ENCODE measurements around the gene SPNS2. TPM values are rescaled to one million over a fixed set of nuclear protein-coding genes. Genes with fewer than 3 reads are reported as not detected.
"Not testable (repeated sequence)": the region's sequence is repeated elsewhere in the genome, so short reads cannot be mapped to it uniquely, and the experiment has no call there.

Gene SPNS2
- total and polyA plus RNA-seq, 2 experiments from 2014 or later, result 0.29 TPM; not detected in 1

DNA sequence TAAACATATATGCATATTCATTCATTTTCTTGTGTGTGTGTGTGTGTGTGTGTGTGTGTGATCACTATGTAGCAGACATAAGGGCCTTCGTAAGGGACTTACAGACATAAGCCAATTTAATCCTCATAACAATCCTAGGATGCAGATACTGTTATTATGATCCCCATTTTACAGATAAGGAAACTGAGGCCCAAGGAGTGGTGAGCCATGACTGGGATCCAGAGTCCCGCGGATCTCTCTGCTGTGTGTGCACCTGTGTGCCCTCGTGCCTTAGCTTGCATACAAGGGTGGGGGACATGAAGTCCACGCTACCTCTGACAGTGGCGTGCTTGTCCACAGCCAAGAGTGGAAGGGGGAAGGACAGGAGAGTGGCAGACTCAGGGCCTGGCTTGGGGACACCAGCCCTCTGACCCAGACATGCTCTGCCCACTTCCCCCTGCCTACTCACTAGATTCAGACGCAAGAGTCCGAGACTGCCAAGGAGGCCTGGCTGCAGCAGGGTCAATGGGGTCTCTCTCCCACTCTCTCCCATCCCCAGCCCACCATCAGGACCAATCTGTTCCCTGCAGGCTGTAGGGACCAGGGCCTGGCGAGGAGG, 75.9 kb downstream of the SPNS2 start:
- no peaks in the 10 kb centered on the region for H3K9me3 ChIP-seq (ENCODE audit: low read depth)
- no peak for DNase-seq
- H3K4me1 ChIP-seq (ENCODE audit: insufficient read depth), result no peaks in the 10 kb centered on the region
- H3K27me3 ChIP-seq (replicated peaks; ENCODE audit: insufficient read depth), result 0 out of 2 replicates have a peak, but pooled peaks cover 5% of the 10 kb centered on the region
- H2AFZ ChIP-seq, result no peak overlapping the region
- 78 to 84% methylated on average over 9 of the region's 9 CpGs for WGBS, 2 experiments (ENCODE audit: low coverage in 1 of 2, low lambda C conversion rate in 2 of 2, missing lambda C conversion rate in 2 of 2)
- no peak overlapping the region for H3K4me2 ChIP-seq (ENCODE audit: unreplicated experiment)
- no peaks in the 10 kb centered on the region for H3F3A ChIP-seq (ENCODE audit: insufficient read depth)
- H3K9me2 ChIP-seq (ENCODE audit: insufficient read depth), result no peaks in the 10 kb centered on the region
- no peaks in the 10 kb centered on the region for H3K79me2 ChIP-seq (ENCODE audit: insufficient read depth)
- no peak overlapping the region for H3K27ac ChIP-seq
- H3K36me3 ChIP-seq (ENCODE audit: low read depth), result no peaks in the 10 kb centered on the region
- TF ChIP-seq EZH2phosphoT487 (IDR thresholded peaks at IDR 0.05; ENCODE audit: insufficient read depth, low read depth) (no peak), EZH2 (IDR thresholded peaks at IDR 0.05; ENCODE audit: insufficient read depth, poor library complexity, severe bottlenecking) (no peak)
- no peak overlapping the region for H3K9ac ChIP-seq
- in situ Hi-C loops (cut with MboI), result no loop called here
- H4K20me1 ChIP-seq (ENCODE audit: insufficient read depth), result no peaks in the 10 kb centered on the region
- H3K4me3 ChIP-seq, result no peak overlapping the region

DNA sequence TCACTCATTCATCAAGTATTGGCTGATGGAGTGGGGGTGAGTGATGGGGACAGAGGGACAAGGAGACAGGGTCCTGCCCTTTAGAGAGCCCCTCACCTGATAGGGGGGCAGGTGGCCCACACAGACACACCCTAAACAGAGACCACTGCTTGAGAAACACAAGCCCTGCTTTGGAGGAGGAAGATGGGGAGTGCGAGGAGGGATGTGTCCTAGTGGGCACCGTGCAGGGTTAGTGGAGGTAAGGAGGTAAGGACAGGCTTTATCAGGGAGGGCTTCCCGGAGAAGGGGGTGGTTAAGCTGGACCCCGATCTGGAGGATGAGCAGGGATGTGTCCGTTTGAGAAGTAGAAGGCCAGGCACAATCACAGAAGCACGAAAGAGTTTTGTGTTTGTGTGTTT, 77.5 kb downstream of the SPNS2 start:
- 0 out of 2 replicates have a peak, but pooled peaks cover 5% of the 10 kb centered on the region for H3K27me3 ChIP-seq (replicated peaks; ENCODE audit: insufficient read depth)

DNA sequence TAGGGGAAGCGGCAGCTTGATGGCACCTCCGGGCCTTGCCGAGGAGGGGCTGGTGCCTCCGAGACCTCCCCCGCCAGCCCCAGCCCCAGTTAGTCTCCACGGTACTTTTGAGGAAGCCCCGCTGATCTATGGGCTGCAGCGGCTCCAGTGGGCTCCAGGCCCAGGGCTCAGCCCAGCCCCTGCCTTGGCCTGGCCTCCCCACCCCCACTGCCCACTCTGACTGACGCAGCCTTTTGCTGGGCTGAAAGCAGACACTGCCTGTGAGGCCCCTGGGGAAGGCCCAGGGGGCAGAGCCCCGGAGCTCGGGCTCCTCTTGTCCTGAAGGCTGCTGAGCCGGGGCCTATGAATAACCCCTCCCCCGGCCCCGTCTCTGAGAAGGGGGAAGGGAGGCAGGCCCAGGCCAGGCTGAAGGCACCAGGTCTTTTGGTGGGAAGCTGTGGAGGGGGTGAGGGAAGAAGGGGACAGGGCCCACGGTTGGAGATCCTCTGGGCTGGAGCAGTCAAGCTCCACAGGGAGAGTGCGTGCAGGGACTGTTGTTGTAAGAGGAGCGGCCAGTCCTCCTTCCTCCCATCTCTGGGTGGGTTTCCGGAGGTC, 78.1 kb downstream of the SPNS2 start:
- no peaks in the 10 kb centered on the region for H3K4me1 ChIP-seq (ENCODE audit: insufficient read depth)
- no peak overlapping the region for H3K4me2 ChIP-seq (ENCODE audit: unreplicated experiment)
- no peak for TF ChIP-seq EZH2 (IDR thresholded peaks at IDR 0.05; ENCODE audit: insufficient read depth, poor library complexity, severe bottlenecking)
- TF ChIP-seq EZH2phosphoT487 (IDR thresholded peaks at IDR 0.05; ENCODE audit: insufficient read depth, low read depth), result no peak
- no peaks in the 10 kb centered on the region for H3K79me2 ChIP-seq (ENCODE audit: insufficient read depth)
- no peaks in the 10 kb centered on the region for H3K9me2 ChIP-seq (ENCODE audit: insufficient read depth)
- in situ Hi-C loops (cut with MboI), result no loop called here
- H3K9me3 ChIP-seq (ENCODE audit: low read depth), result no peaks in the 10 kb centered on the region
- H3K36me3 ChIP-seq (ENCODE audit: low read depth), result no peaks in the 10 kb centered on the region
- H3K4me3 ChIP-seq, result no peak overlapping the region
- H3F3A ChIP-seq (ENCODE audit: insufficient read depth), result no peaks in the 10 kb centered on the region
- no peak overlapping the region for H3K27ac ChIP-seq
- WGBS, 2 experiments (ENCODE audit: low coverage in 1 of 2, low lambda C conversion rate in 2 of 2, missing lambda C conversion rate in 2 of 2), result 66 to 68% methylated on average over 10 to 17 of the region's 18 CpGs
- no peak for DNase-seq
- H3K27me3 ChIP-seq (replicated peaks; ENCODE audit: insufficient read depth), result 0 out of 2 replicates have a peak, but pooled peaks cover 5% of the 10 kb centered on the region
- no peak overlapping the region for H3K9ac ChIP-seq
- H4K20me1 ChIP-seq (ENCODE audit: insufficient read depth), result no peaks in the 10 kb centered on the region
- no peak overlapping the region for H2AFZ ChIP-seq

More for the DNA sequence above, 77.5 kb downstream of the SPNS2 start:
- 46 to 57% methylated on average over 6 of the region's 6 CpGs for WGBS, 2 experiments (ENCODE audit: low coverage in 1 of 2, low lambda C conversion rate in 2 of 2, missing lambda C conversion rate in 2 of 2)
- no peak for DNase-seq
- Histone ChIP-seq H3K9me3 (ENCODE audit: low read depth) (no peaks in the 10 kb centered on the region), H3K9ac (no peak overlapping the region), H3K27ac (no peak overlapping the region), H3F3A (ENCODE audit: insufficient read depth) (no peaks in the 10 kb centered on the region), H3K4me1 (ENCODE audit: insufficient read depth) (no peaks in the 10 kb centered on the region), H3K9me2 (ENCODE audit: insufficient read depth) (no peaks in the 10 kb centered on the region), H3K4me2 (ENCODE audit: unreplicated experiment) (no peak overlapping the region), H4K20me1 (ENCODE audit: insufficient read depth) (no peaks in the 10 kb centered on the region), H3K4me3 (no peak overlapping the region), H2AFZ (no peak overlapping the region), H3K79me2 (ENCODE audit: insufficient read depth) (no peaks in the 10 kb centered on the region), H3K36me3 (ENCODE audit: low read depth) (no peaks in the 10 kb centered on the region)
- in situ Hi-C loops (cut with MboI), result no loop called here
- TF ChIP-seq EZH2 (IDR thresholded peaks at IDR 0.05; ENCODE audit: insufficient read depth, poor library complexity, severe bottlenecking), result no peak
- TF ChIP-seq EZH2phosphoT487 (IDR thresholded peaks at IDR 0.05; ENCODE audit: insufficient read depth, low read depth), result no peak

GRCh38 chr17:4577386-4577993, 78.8 kb downstream of the SPNS2 start:
- Histone ChIP-seq H3K27me3 (replicated peaks; ENCODE audit: insufficient read depth) (peaks cover 6% of the 10 kb centered on the region; the same call in 1 of the 2 replicates), H4K20me1 (ENCODE audit: insufficient read depth) (no peaks in the 10 kb centered on the region), H3K4me1 (ENCODE audit: insufficient read depth) (no peaks in the 10 kb centered on the region), H3K36me3 (ENCODE audit: low read depth) (no peaks in the 10 kb centered on the region), H3K9me3 (ENCODE audit: low read depth) (no peaks in the 10 kb centered on the region), H3K4me3 (no peak overlapping the region), H3F3A (ENCODE audit: insufficient read depth) (no peaks in the 10 kb centered on the region), H3K9me2 (ENCODE audit: insufficient read depth) (no peaks in the 10 kb centered on the region), H2AFZ (no peak overlapping the region), H3K27ac (no peak overlapping the region), H3K79me2 (ENCODE audit: insufficient read depth) (no peaks in the 10 kb centered on the region), H3K9ac (no peak overlapping the region), H3K4me2 (ENCODE audit: unreplicated experiment) (no peak overlapping the region)
- in situ Hi-C loops (cut with MboI), result no loop called here
- no peak for DNase-seq
- TF ChIP-seq EZH2phosphoT487 (IDR thresholded peaks at IDR 0.05; ENCODE audit: insufficient read depth, low read depth), result no peak
- TF ChIP-seq EZH2 (IDR thresholded peaks at IDR 0.05; ENCODE audit: insufficient read depth, poor library complexity, severe bottlenecking), result no peak
- WGBS, 2 experiments (ENCODE audit: low coverage in 1 of 2, low lambda C conversion rate in 2 of 2, missing lambda C conversion rate in 2 of 2), result 76 to 83% methylated on average over 8 of the region's 8 CpGs

- peaks cover 10% of the 10 kb centered on the region for H3K27me3 ChIP-seq (replicated peaks; ENCODE audit: insufficient read depth)
- H3K9me3 ChIP-seq (ENCODE audit: low read depth); DNase-seq; in situ Hi-C loops (cut with MboI); H4K20me1 ChIP-seq (ENCODE audit: insufficient read depth); H3F3A ChIP-seq (ENCODE audit: insufficient read depth); H3K9me2 ChIP-seq (ENCODE audit: insufficient read depth); H3K79me2 ChIP-seq (ENCODE audit: insufficient read depth); H2AFZ ChIP-seq; H3K27ac ChIP-seq; H3K4me2 ChIP-seq (ENCODE audit: unreplicated experiment); H3K36me3 ChIP-seq (ENCODE audit: low read depth); H3K4me3 ChIP-seq; H3K4me1 ChIP-seq (ENCODE audit: insufficient read depth); H3K9ac ChIP-seq: not testable (repeated sequence)
- WGBS, 2 experiments (ENCODE audit: low coverage in 1 of 2, low lambda C conversion rate in 2 of 2, missing lambda C conversion rate in 2 of 2), result 60 to 82% methylated on average over 1 to 21 of the region's 24 CpGs
Observed at GRCh38 chr17:4578349-4578748, 79.7 kb downstream of the SPNS2 start.

Data from GM23248 (cell line).